ENCODE measurements around the gene ILDR1. TPM values are rescaled to one million over a fixed set of nuclear protein-coding genes. Genes with fewer than 3 reads are reported as not detected.

ILDR1 gene
- total and polyA plus RNA-seq, 2 of the 8 experiments (the other 6 are each of a cell fraction or from before 2014, with no cell fraction given): 1.8 TPM

DNA sequence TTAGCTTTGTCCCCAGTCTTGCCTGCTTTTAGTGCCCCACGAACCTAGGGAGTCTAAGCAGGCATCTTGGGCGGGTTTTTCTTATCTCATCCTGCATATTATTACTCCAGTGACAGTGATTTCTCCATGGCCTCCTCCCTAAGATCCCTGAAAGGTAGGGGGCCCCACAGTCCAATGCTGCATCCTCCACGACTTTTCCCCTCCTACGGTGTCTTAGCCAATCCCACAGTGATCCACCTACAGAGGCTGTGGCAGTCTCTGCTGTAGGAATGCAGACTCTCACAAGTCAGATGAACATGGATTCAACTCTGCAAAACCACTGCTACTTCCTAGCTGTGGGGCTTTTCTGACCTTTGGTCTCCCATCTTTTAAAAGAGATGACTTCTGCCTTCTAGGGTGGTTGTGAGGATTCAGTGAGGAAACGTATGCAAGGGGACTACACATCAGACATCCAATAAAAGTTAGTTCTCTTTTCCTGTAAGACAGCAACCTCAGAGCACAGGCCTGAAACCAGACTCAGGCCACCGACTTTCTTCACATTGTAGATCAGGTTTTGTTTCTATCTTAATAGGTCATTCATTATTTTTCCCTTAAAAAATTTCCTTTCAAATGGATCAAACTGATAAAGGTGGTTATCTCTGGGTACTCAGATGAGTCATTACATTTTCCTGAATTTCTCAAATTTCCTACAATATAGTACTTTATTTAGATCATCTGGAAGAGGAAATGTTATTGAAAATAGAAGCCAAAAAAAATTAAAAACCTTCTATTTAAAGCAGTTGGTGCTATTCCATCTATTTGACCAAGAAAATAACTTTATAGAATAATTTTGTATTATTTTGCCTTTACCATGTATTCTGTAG lies 23.2 kb downstream of the ILDR1 start:
- H4K20me1 ChIP-seq (replicated peaks in 1 of 2; ENCODE audit: control insufficient read depth in 1 of 2, insufficient read depth in 2 of 2, low read length in 2 of 2): no peaks in the 10 kb centered on the region
- no peak overlapping the region for H3K4me3 ChIP-seq (ENCODE audit: extremely low read depth in 1 of 4, insufficient read depth in 2 of 4, low read depth in 3 of 4, low read length in 4 of 4)
- no peak for TF ChIP-seq GTF2F1 (IDR thresholded peaks at IDR 0.05; ENCODE audit: borderline replicate concordance, low read depth, low read length)
- peak in 1 of 2 experiments; percentile 19; a peak in 1 of 4 replicates for TF ChIP-seq RAD21 (IDR thresholded peaks at IDR 0.05 in 1 of 2, conservative IDR thresholded peaks at IDR 0.05 in 1 of 2; ENCODE audit: low read depth in 2 of 2, low read length in 2 of 2)
- no peak for TF ChIP-seq RFX5 (IDR thresholded peaks at IDR 0.05; ENCODE audit: borderline replicate concordance, low read depth, low read length)
- TF ChIP-seq YY1 (IDR thresholded peaks at IDR 0.05; ENCODE audit: low read depth, low read length): no peak
- TF ChIP-seq, protein P1, sequence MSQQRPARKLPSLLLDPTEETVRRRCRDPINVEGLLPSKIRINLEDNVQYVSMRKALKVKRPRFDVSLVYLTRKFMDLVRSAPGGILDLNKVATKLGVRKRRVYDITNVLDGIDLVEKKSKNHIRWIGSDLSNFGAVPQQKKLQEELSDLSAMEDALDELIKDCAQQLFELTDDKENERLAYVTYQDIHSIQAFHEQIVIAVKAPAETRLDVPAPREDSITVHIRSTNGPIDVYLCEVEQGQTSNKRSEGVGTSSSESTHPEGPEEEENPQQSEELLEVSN (IDR thresholded peaks at IDR 0.05): no peak
- no peaks in the 10 kb centered on the region for H3K23me2 ChIP-seq (ENCODE audit: low read depth, low read length)
- no peaks in the 10 kb centered on the region for H3K36me3 ChIP-seq (ENCODE audit: control insufficient read depth in 2 of 4, insufficient read depth in 4 of 4, low read length in 3 of 4)
- no peak overlapping the region for H2AFZ ChIP-seq (ENCODE audit: low read length)
- H3K27me3 ChIP-seq (replicated peaks in 1 of 4; ENCODE audit: control insufficient read depth in 3 of 4, extremely low read depth in 1 of 4, insufficient read depth in 3 of 4, low read length in 3 of 4): no peaks in the 10 kb centered on the region
- H2BK120ac ChIP-seq (replicated peaks; ENCODE audit: low read depth, low read length): no peak overlapping the region
- H3K56ac ChIP-seq (replicated peaks; ENCODE audit: insufficient read length, low read depth, low read length): no peak overlapping the region
- no peaks in the 10 kb centered on the region for H3K9me3 ChIP-seq (ENCODE audit: insufficient read depth in 2 of 2, low read depth in 1 of 2, low read length in 1 of 2)
- DNase-seq (ENCODE audit: low read depth in 1 of 2, low spot score in 2 of 2) (no peak), FAIRE-seq (no peak)
- WGBS, 2 experiments (ENCODE audit: extremely low coverage in 1 of 2, insufficient coverage in 1 of 2, insufficient read length in 1 of 2, insufficient replicate concordance in 2 of 2, low coverage in 1 of 2, low lambda C conversion rate in 2 of 2, missing lambda C conversion rate in 1 of 2): 75% methylated on average over 6 of the region's 6 CpGs; no CpG with 5 or more reads in 1 of the 2 experiments
- no peak overlapping the region for H3K23ac ChIP-seq (ENCODE audit: insufficient read length)
- H3K9ac ChIP-seq (replicated peaks in 1 of 4; ENCODE audit: extremely low read depth in 1 of 4, low read depth in 3 of 4, low read length in 3 of 4): no peak overlapping the region
- H2BK20ac ChIP-seq (ENCODE audit: low read length): no peak overlapping the region
- POLR2A ChIA-PET (ENCODE audit: partially characterized antibody): no interaction called here
- H3K27ac ChIP-seq (ENCODE audit: low read depth, low read length): no peak overlapping the region
- 0 out of 2 replicates have a peak, but pooled peaks cover 2% of the 10 kb centered on the region for H3K79me1 ChIP-seq (ENCODE audit: low read depth, low read length)
- no peak overlapping the region for H2BK5ac ChIP-seq (ENCODE audit: low read depth, low read length)
- no peak overlapping the region for H3K14ac ChIP-seq (ENCODE audit: insufficient read length)
- H4K5ac ChIP-seq (ENCODE audit: insufficient read length, low read depth, low read length): no peak overlapping the region
- H3K79me2 ChIP-seq (ENCODE audit: control insufficient read depth in 1 of 2, insufficient read depth in 2 of 2, low read length in 2 of 2): no peaks in the 10 kb centered on the region
- H2AK5ac ChIP-seq (ENCODE audit: low read depth, low read length): no peak overlapping the region
- H4K91ac ChIP-seq (replicated peaks; ENCODE audit: insufficient read length, low read length): no peak overlapping the region
- no peak overlapping the region for H3K18ac ChIP-seq (ENCODE audit: extremely low read depth, low read length)
- H2BK15ac ChIP-seq (ENCODE audit: low read length): no peak overlapping the region
- no peak overlapping the region for H3K4ac ChIP-seq (replicated peaks; ENCODE audit: insufficient read length, low read depth, low read length)
- no peak overlapping the region for H2BK12ac ChIP-seq (ENCODE audit: low read depth, low read length)
- CTCF ChIA-PET (ENCODE audit: partially characterized antibody): interaction anchor here (0.6 to 4.8 kb wide), 6 partner anchors 10 to 452 kb away, joined by 3 to 64 read pairs (median 3); no protein-coding TSS in a partner anchor
- H3K4me1 ChIP-seq (replicated peaks in 1 of 4; ENCODE audit: control insufficient read depth in 3 of 4, insufficient read depth in 4 of 4, low read length in 3 of 4): peaks cover 4 to 12% (median 7%) of the 10 kb centered on the region in 4 experiments; a peak in 6 of 7 replicates
- H4K8ac ChIP-seq (ENCODE audit: extremely low read depth, insufficient read depth, low read length): no peak overlapping the region
- H3K4me2 ChIP-seq (ENCODE audit: insufficient read depth in 1 of 2, low read depth in 2 of 2, low read length in 2 of 2): no peak overlapping the region

All from H1 (cell line).